PC-3 (cell line): Measurements from ENCODE around the gene SRGAP2C. TPM values are rescaled to one million over a fixed set of nuclear protein-coding genes. Genes with fewer than 3 reads are reported as not detected.
"Not testable (repeated sequence)": the region's sequence is repeated elsewhere in the genome, so short reads cannot be mapped to it uniquely, and the experiment has no call there.

Experiments
- ATAC-seq: fragments of 200-7000 bp; cut with Tn5 transposase; 2 replicates; pipeline ENCODE4 v1.9.1; 2020; ENCODE audit warnings: mild to moderate bottlenecking, moderate library complexity
- BruUV-seq: library from RNA; stranded (reverse); fragments of 400-500 nt; replicated peaks from 2 replicates; lab custom pipeline; 2021; lab: Mats Ljungman, UMichigan
- CTCF ChIA-PET: fragments of 300-600 bp; sonication (Branson Sonifier 250); formaldehyde crosslinking; loops from one replicate; lab custom pipeline; 2022; ENCODE audit warnings: antibody characterized with exemption; lab: Charles Lee
- POLR2A ChIA-PET: fragments of 300-600 bp; sonication (Branson Sonifier 250); formaldehyde crosslinking; loops from one replicate; lab custom pipeline; 2022; ENCODE audit warnings: antibody characterized with exemption; ENCODE audit not compliant: unreplicated experiment; lab: Charles Lee
- DNase-seq: peaks from one replicate; pipeline ENCODE4 v3.0.0-alpha.2; 2015
- H2AFZ ChIP-seq: fragments of 300-600 bp; sonication (generic); 2 replicates; pipeline ENCODE4 v1.6.0; 2016; ENCODE audit warnings: antibody characterized with exemption, low read length
- H3F3A ChIP-seq: fragments of 300-600 bp; sonication (generic); one replicate; pipeline ENCODE4 v1.6.0; 2017; ENCODE audit warnings: antibody characterized with exemption, low read length, control low read depth, mild to moderate bottlenecking; ENCODE audit not compliant: unreplicated experiment
- H3K27ac ChIP-seq: fragments of 300-600 bp; sonication (generic); 2 replicates; pipeline ENCODE4 v1.5.1; 2016; ENCODE audit warnings: mild to moderate bottlenecking, low read length
- H3K27me3 ChIP-seq: fragments of 300-600 bp; sonication (generic); 2 replicates; pipeline ENCODE4 v1.6.1; 2016; ENCODE audit warnings: low read length, mixed read lengths
- H3K36me3 ChIP-seq: fragments of 300-600 bp; sonication (generic); 2 replicates; pipeline ENCODE4 v1.6.1; 2016; ENCODE audit warnings: low read depth, mixed run types, low read length, mixed read lengths
- H3K4me1 ChIP-seq: fragments of 300-600 bp; sonication (generic); 2 replicates; pipeline ENCODE4 v1.5.1; 2016; ENCODE audit warnings: low read length; ENCODE audit not compliant: insufficient read depth
- H3K4me2 ChIP-seq: fragments of 300-600 bp; sonication (generic); 2 replicates; pipeline ENCODE4 v1.6.0; 2016; ENCODE audit warnings: low read length
- H3K4me3 ChIP-seq: fragments of 300-600 bp; sonication (generic); 2 replicates; pipeline ENCODE4 v1.5.1; 2016; ENCODE audit warnings: mild to moderate bottlenecking, low read length, mixed read lengths
- H3K79me2 ChIP-seq: fragments of 300-600 bp; sonication (generic); 2 replicates; pipeline ENCODE4 v1.6.1; 2017; ENCODE audit warnings: low read length, mixed read lengths
- H3K9ac ChIP-seq: fragments of 300-600 bp; sonication (generic); 2 replicates; pipeline ENCODE4 v1.6.0; 2016; ENCODE audit warnings: mild to moderate bottlenecking, low read length
- H3K9me2 ChIP-seq: fragments of 300-600 bp; sonication (generic); replicated peaks from 2 replicates; pipeline ENCODE4 v1.6.1; 2016; ENCODE audit warnings: mixed run types, low read length, mixed read lengths
- H3K9me3 ChIP-seq: fragments of 300-600 bp; sonication (generic); 2 replicates; pipeline ENCODE4 v1.6.1; 2016; ENCODE audit warnings: low read length, mixed read lengths
- H4K20me1 ChIP-seq: fragments of 300-600 bp; sonication (generic); 2 replicates; pipeline ENCODE4 v1.6.1; 2016; ENCODE audit warnings: low read length, mixed read lengths
- CTCF ChIP-seq: fragments of 300-600 bp; sonication (generic); conservative IDR thresholded peaks from 2 replicates; pipeline ENCODE4 v1.5.1; 2017; ENCODE audit warnings: antibody characterized with exemption, low read depth, mild to moderate bottlenecking, low read length
- EZH2 ChIP-seq: fragments of 300-600 bp; sonication (generic); IDR thresholded peaks from one replicate; pipeline ENCODE4 v1.6.1; 2017; ENCODE audit warnings: antibody characterized with exemption, mild to moderate bottlenecking, low read length; ENCODE audit not compliant: unreplicated experiment
- EZH2phosphoT487 ChIP-seq: fragments of 300-600 bp; sonication (generic); IDR thresholded peaks from 2 replicates; pipeline ENCODE4 v1.6.1; 2018; ENCODE audit warnings: mild to moderate bottlenecking, antibody characterized with exemption, low read length, borderline replicate concordance
- intact Hi-C: fragments of 100-400 bp; cut with micrococcal nuclease; formaldehyde crosslinking; loops from 2 replicates; pipeline ENCODE4 v1.9.0; 2023
- total RNA-seq: library from RNA; depleted of rRNA; stranded (reverse); fragments of >200 nt; gene quantifications from 2 replicates; pipeline ENCODE4 v1.2.3, GENCODE V29; 2014

SRGAP2C gene
- total RNA-seq, 1 experiment from 2014 or later = 7.6 TPM

- CTCF ChIA-PET = no interaction called here
- peak overlapping the region; percentile 54 for H3K4me2 ChIP-seq
Observed at GRCh38 chr1:121417325-121417923, 232.6 kb downstream of the SRGAP2C start.

GRCh38 chr1:121418369-121419049 is 233.7 kb downstream of the SRGAP2C start:
- no peak for DNase-seq
- ATAC-seq = no peak
- peaks cover 10% of the 10 kb centered on the region for H3K4me1 ChIP-seq
- no peaks in the 10 kb centered on the region for H3K36me3 ChIP-seq
- POLR2A ChIA-PET = no interaction called here
- CTCF ChIA-PET = no interaction called here
- no peak overlapping the region for H3K9ac ChIP-seq
- H3F3A ChIP-seq = no peaks in the 10 kb centered on the region
- no peak overlapping the region for H3K27ac ChIP-seq
- no TSS peak for BruUV-seq
- no peak overlapping the region for H2AFZ ChIP-seq
- no peak overlapping the region for H3K4me3 ChIP-seq
- H3K79me2 ChIP-seq = no peaks in the 10 kb centered on the region
- no peaks in the 10 kb centered on the region for H3K9me2 ChIP-seq
- H3K9me3 ChIP-seq = no peaks in the 10 kb centered on the region
- no peak for TF ChIP-seq EZH2
- TF ChIP-seq EZH2phosphoT487 = no peak
- TF ChIP-seq CTCF = no peak
- no peak overlapping the region for H3K4me2 ChIP-seq
- no peaks in the 10 kb centered on the region for H3K27me3 ChIP-seq
- intact Hi-C loops = no loop called here
- no peaks in the 10 kb centered on the region for H4K20me1 ChIP-seq

More at GRCh38 chr1:121417325-121417923, 232.6 kb downstream of the SRGAP2C start:
- Histone ChIP-seq H3K36me3 (no peaks in the 10 kb centered on the region), H3K9me3 (no peaks in the 10 kb centered on the region), H3K4me1 (peaks cover 10% of the 10 kb centered on the region), H3F3A (no peaks in the 10 kb centered on the region), H3K79me2 (no peaks in the 10 kb centered on the region), H3K9me2 (no peaks in the 10 kb centered on the region), H3K4me3 (no peak overlapping the region), H3K27me3 (no peaks in the 10 kb centered on the region), H3K9ac (no peak overlapping the region), H4K20me1 (no peaks in the 10 kb centered on the region), H2AFZ (0 out of 2 replicates have a peak overlapping the region, but pooled peaks have one; percentile 26), H3K27ac (no peak overlapping the region)
- DNase-seq = peak; percentile 52
- POLR2A ChIA-PET = no interaction called here
- intact Hi-C loops = no loop called here
- TF ChIP-seq EZH2 (no peak), CTCF (no peak), EZH2phosphoT487 (no peak)
- BruUV-seq = no TSS peak
- peak; percentile 78 for ATAC-seq

- POLR2A ChIA-PET, H3K27ac ChIP-seq, H3K4me1 ChIP-seq, CTCF ChIA-PET, BruUV-seq, H3K9me3 ChIP-seq, H3K9me2 ChIP-seq, H3K27me3 ChIP-seq, H3K9ac ChIP-seq, H2AFZ ChIP-seq, DNase-seq, H3K79me2 ChIP-seq, H4K20me1 ChIP-seq, H3K36me3 ChIP-seq, intact Hi-C loops, ATAC-seq, H3K4me3 ChIP-seq, H3F3A ChIP-seq, H3K4me2 ChIP-seq: not testable (repeated sequence)
Observed at GRCh38 chr1:121419050-121419615, 234.4 kb downstream of the SRGAP2C start.

GRCh38 chr1:121421490-121421889 is 236.7 kb downstream of the SRGAP2C start:
- H3K27me3 ChIP-seq, H3K4me2 ChIP-seq, intact Hi-C loops, DNase-seq, H3K4me1 ChIP-seq, H2AFZ ChIP-seq, H3F3A ChIP-seq, H3K9ac ChIP-seq, CTCF ChIA-PET, H3K9me2 ChIP-seq, ATAC-seq, H3K4me3 ChIP-seq, H4K20me1 ChIP-seq, BruUV-seq, H3K9me3 ChIP-seq, H3K36me3 ChIP-seq, H3K27ac ChIP-seq, H3K79me2 ChIP-seq, POLR2A ChIA-PET: not testable (repeated sequence)

- CTCF ChIA-PET, BruUV-seq, H4K20me1 ChIP-seq, H3K4me1 ChIP-seq, ATAC-seq, POLR2A ChIA-PET, intact Hi-C loops, H3K27ac ChIP-seq, H3K9ac ChIP-seq, H3K27me3 ChIP-seq, H3F3A ChIP-seq, H3K9me2 ChIP-seq, DNase-seq, H3K4me2 ChIP-seq, H3K9me3 ChIP-seq, H3K4me3 ChIP-seq, H3K79me2 ChIP-seq, H2AFZ ChIP-seq, H3K36me3 ChIP-seq: not testable (repeated sequence)
Observed at GRCh38 chr1:121423956-121424355, 239.2 kb downstream of the SRGAP2C start.
